ENCODE data around the gene GCK.

GCK gene

DNA sequence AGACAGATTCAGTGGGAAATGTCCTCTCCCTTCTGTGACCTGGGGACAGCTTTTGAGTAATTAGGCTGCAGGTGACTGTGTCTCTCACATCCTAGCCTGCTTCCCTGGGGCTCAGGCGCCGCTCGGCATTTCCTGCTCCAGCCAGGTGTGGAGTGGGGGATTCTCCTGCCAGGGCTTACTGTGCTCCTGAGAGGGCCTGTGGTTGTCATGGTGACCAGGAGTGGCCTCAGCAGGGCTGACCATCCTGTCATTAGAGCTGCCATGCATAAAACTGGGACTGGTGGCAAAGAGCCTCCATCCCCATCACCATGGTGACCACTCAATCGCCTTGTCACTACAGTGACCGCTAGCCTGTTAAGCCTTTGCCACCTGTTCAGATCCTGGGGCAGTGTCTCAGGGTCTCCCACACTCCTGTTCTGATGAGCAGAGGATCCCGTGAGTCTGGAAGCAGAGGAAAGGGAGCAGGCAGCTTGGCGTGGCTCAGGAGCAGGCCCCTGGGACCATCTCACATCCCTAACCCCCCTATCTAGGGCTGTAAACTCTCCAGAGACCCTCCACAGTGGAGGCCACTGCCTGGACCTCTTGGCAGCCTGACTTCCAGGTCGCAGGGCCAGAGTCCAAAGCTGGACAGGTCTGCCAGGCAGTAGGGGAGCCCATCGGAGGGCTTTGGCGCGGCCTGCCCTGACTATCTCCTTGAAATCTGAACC is at the start of gene GCK:
TSS of gene GCK (minus strand) at position 154 of the 707 bp plus-strand sequence. CDS start 486 bp downstream, outside the sequence.
- DNase-seq: no peak

DNA sequence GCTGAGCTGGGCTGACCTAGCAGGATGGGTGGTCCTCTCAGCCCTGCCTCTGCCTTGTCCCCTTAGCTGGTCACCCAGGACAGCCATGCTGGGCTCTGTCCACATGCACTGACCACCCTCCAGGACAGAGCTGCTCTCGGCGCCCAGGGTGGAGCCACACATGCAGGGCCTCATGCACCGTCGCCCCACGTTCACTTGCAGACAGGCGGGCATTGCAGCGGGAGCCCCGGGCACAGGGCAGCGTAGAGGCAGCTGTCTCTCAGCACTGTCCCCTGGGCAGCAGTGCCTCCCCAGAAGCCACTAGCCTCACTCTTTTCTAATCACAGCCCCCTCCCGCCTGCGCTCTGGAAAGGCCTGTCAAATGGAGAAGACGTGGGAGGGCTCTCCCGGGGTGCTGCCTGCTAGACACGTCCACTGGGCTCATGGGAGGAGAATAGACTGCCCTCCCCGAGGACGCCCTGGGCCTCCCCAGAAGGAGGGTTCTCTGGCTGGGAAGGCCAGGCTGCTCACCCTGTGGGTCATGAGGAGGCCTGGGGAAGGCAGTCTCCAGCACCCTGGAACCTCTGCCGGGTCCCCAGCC is 49.0 kb upstream of the GCK start:
- no peak for DNase-seq

DNA sequence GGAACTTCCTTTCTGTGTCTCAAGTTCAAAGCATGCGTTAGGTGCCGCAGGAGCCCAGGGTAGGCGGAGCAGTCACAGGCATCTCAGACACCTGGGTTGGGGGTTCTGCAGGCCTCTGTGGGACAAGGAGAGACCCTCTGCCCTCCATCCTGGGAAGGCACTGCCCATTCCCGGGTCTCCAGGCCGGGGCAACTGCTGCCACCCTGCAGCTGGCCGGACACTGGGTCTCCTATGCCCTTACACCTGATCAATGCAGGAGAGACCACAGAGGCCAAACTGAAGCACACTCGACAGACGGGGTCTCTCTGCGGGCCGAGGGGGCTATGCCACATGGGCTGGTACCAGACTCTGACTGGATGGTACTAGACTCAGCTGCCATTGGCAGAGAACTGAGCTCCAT is 48.5 kb upstream of the GCK start:
- DNase-seq: no peak

DNA sequence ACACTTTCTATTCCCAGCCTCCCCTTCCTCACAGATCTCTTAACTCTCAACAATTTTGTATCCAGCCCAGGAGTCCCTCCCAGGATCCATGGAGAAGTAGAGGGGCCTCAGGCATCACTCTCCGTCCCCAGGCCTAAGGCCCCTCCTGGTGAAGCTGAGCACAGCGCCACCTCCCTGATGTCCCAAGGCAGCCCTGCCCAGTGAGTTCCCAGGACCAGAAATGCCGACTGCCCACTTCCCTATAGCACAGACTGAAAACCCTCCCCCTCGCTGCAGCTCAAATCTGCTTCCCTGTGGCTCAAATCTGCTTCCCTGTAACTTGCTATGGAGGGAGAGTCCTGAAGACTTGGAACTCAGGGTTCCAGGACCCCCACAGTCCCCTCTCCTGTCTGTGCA is 47.1 kb upstream of the GCK start:
- DNase-seq: no peak

DNA sequence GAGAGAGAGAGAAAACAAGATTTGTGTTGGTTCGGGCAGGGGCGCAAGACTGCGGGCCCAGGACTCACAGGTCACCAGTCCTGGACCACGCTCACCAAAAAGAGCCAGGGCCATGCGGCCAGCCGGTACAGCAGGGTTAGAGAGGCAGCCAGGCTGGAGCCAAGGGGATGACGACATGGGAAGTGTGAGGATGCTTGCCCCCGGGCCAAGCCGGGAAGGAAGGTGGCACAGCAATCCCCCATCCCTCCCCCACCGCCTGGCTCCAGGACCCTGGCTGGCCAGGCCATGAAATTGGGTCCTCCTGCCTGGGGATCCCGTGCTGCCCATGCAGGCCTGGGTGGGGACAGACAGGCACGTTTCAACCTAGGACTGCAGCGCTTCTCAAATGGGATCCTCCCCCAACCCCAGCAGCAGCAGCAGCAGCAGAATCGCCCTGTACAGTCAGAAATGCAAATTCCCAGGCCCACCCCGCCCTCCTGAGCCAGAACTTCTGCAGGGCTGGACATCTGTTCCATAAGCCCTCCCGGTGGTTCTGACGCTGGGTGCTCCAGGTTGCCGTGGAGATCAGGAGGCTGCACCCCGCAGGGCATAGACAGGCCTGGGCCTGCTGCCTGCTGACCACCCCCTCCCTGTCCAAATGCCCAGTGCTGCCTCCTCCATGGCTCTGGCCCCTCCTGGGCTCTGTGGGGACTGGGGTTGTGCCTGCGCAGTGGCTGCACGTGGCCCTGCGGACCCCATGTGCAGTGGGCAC is 46.5 kb upstream of the GCK start:
- DNase-seq: no peak

DNA sequence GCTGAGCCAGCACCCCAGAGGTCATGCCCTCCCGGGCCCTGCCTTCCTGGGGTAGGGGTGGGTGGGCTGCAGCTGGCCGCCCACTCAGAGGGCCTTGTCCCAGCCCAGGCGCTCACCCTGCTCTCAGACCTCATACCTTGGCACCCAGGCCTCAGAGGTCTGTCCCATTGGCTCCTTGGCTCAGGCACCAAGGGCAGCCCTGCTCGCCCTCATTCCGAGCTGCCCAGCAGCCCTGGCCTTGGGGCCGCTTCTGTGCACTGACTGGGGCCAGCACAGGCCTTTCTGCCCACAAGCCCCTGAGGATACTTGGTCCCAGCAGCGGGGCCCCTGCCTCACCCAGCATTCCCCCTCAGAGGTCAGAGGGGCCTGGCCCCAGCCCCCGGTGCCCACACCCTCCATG is 45.8 kb upstream of the GCK start:
- DNase-seq: no peak

DNA sequence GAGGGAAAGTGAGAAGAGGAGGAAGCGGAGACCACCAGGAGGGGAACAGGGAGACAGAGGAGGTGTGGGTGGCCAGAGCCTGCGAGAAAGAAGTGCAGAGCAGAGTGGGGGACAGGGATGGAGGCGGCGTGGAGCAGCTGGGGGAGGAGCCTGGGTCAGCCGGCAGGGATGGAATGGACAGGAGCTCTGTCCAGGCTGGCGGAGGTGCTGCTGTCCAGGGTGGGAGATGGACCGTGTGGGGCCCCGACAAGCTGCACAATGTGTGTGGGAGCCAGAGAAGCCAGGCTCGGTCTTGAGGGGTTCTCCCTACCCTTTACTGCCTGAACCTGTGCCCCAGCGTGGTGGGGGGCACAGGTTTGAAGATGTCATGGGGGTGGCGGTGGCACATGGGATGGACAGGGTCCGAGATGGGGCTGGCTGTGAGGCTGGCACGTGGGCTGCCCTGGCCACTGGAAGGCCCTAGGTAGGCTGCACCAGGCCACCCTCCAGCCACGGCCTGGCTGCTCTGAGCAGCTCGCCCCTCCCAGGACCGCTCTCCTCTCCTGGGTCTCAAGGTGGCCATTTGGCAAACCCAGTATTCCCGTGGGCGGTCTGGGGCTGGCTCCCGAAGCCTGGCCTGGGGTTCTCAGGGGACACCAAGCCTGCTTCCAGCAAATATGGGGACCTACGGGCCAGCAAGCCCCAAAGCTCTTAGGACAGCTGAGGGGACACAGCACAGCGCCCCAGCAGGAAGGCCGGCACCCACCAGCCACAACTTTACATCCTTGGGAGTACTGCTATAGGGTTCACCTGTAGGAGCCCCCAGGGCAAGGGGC is 43.9 kb upstream of the GCK start:
- no peak for DNase-seq

DNA sequence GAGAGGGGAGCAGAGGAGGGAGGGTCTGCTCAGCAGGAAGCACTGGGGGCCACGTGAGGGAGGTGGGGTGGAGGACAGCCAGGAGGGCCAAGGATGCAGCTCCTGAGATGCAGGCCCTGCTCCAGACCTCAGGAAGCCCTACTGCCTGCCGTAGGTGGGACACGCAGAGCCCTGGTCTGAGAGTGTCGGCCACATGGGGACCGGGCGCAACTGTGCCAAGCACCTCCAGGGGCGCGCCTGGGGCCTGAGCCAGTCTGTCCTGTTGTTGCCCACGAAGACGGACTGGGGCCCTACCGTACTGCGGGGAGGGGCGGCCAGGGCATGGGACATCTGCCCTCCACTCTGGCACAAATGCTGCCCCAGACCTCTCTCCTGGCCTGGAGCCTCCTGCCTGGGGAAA is 43.2 kb upstream of the GCK start:
- no peak for DNase-seq

DNA sequence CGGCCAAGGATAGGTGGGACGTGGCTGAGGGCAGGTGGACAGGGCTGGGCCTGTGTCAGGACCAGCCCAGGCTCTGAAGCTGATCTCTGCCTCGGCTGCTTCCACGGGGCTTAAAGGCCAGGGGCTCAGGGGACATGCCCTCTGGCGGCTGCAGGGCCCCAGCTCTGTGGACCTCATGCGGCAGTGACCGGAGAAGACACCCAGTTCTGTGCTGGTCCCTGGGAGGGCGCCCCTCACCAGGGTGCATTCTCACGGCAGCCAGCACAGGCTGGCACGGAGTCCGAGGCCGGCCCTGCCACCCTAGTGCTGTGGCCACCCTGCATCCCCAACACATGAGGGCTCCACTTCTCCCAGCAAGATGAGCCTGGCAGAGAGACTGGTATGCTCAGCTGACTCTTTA is 41.8 kb upstream of the GCK start:
- no peak for DNase-seq

DNA sequence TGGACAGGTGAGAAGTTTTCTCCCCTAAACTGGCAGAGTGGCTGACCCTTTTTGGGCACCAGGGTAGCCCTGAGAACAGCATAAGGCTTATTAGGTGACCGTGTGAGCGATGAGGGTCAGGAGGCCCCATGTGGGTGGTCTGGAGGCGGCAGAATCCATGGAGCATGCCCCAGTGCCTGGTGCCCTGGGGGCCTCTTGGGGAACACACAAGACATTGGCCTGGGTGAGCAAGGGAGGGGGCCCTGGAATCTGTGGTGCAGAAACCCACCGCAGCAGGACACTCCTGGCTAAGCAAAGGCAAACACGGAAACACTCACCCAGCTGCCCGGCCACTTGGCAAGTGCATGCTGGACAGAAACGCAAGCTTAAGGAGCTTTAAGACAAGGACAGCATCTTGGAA is 41.0 kb upstream of the GCK start:
- no peak for DNase-seq

DNA sequence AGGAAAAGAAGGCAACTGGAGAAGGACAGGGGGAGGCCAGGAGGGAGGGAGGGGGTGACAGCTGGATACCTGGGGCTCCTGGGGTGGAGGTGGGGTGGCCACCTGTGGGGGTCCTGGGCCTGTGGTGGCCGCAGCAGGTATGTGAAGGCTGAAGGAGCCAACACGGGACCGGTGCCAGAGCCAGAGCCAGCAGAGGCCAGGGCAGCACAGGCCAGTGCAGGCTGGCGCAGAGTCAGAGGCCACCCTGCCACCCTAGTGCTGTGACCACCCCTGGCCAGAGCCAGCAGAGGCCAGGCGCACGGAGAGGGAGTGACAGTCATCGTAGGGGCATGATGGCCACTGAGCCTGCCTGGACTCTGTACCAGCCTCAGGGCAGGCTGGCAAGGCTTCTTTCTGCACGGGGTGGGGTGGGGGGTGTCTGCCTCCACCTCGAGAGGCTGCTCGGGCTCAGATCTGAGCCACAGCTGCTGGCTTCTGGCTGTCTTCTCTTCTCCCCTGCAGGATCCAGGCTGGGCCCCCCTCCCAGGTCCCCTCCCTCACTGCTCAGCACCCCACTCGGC is 40.4 kb upstream of the GCK start:
- no peak for DNase-seq

DNA sequence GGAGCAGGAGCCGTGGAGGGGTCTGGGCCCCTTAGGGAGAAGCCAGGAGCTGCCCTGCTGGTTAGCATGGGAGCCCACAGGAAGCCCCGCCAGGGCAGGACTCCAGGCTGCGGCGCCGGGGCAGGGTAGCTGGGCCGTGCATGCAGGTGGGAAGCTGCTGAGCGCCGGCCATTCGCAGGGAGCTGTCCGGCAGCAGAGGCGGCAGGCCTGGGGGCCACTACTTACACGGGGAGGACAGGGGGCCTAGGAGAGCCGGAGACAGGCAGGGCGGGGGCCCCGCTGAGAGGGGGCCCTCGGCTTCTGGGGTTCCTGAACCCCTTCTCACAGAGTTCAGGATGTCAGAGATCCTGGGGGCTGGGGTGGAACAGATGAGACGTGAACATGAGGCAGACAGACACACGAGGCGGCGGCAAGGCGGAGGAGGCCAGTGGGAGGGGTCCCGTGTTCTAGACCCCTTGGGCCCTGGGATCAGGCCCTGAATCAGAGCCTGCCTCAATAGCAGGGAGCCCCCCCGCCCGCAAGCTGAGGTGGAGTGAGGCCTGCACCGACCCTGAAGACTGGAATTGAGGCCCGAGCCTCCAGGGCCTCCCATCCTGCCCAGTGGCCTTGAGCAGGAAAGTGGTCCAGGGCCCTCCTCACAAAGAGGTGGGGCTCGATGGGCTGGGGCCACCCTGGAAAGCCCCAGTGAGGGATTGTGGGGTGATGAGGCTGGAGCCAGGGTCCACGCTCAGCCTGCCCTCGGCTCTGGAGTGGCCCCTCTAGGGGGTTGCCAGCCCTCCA is 39.5 kb upstream of the GCK start:
- no peak for DNase-seq

DNA sequence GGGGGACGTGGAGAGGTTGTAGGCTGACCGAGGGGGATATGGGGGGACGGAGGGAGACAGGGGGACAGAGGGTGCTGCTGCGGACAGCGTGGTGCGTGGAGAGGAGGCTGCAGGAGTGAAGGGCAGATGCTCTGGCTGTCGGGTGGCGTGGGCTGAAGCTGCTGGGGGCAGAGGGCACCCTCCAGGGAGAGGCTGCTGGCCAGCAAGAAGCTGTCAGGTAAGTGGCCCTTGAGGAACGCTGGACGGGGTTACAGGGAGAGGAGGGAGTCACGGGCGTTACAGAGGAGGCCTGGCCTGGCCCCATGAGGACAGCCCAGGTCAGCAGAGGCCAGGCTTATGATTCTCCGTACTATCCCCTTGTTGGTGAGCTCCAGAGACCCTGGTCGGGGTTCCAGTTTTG is 38.7 kb upstream of the GCK start:
- no peak for DNase-seq

DNA sequence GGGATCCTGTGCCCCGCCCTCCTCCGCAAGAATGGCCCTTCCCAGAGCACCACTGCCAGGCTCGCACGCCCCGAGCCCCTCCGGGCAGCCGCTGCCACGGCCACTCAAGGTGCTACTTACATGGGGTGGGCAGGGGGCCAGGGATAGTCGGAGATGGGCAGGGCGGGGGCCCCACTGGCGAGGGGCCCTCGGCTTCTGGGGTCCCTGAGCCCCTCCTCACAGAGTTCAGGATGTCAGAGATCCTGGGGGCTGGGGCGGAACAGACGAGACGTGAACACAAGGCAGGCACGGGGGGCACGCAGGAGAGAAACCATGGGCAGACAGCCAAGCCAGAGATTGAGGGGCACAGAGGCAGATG is 37.1 kb upstream of the GCK start:
- DNase-seq: no peak

DNA sequence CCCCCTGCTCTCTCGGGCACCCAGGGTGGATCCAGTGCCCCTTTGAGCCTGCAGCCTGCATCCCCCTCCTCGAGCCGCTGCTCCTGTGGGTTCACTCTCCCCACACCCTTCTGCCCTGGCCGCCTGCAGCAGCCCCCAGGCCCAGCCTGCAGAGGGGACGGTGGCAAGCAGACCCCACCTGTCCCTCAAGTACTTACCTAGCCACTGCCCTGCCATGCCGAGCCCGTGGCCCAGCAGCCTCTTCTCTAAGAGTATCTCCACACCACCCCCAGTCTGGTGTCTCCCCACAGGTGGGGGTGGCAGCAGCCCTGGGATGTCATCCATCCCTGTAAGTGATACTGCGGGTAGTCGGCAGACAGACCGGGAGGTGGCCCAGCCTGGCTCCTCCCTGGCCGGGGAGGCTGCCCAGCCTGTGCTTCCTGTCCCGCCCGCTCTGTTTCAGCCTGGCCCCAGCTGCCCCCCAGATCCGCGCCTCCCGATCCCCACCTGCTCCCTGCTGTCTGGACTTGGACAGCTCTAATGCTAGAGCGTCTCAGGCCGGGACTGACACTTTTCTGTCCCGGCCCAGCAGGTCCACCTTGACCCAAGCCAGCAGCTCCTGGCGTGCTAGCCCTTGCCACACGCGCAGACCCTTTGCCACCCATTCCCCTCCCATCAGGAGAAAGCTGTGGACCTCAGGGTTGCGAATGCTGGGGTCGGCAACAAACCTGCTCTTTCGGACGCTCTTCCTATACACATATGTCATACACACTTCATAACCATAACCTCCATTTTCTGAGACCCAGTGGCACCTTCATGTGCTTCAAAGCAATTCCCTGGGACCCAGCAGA is 36.5 kb upstream of the GCK start:
- DNase-seq: peak; percentile 26

DNA sequence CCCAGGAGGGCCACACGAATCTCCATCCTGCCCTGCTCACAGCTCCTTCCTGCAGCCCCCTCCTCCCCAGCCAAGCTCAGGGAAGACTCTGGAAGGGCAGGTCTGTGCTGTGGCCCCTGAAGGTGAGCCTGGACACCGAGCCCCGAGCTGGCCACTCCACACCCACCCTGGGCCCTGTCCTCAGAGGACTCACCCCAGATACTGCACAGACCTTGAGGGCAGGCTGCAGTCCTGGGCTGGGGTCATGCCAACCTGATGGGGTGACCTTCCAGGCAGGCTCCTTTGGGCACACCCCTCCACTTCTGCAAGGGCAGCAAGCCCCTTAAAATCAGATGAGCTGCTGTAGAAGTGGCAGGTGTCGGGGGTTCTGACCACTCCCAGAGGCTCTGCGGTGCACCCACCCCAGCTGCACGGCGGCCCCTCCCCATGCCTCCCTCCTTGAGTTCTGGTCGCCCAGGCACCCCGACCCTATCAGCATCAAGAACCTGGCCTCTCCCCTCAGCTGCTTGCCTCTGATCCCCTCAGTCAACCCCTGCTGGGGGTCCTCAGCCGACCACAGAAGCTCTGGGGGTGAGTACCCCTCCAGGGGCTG is 35.8 kb upstream of the GCK start:
- DNase-seq: no peak

DNA sequence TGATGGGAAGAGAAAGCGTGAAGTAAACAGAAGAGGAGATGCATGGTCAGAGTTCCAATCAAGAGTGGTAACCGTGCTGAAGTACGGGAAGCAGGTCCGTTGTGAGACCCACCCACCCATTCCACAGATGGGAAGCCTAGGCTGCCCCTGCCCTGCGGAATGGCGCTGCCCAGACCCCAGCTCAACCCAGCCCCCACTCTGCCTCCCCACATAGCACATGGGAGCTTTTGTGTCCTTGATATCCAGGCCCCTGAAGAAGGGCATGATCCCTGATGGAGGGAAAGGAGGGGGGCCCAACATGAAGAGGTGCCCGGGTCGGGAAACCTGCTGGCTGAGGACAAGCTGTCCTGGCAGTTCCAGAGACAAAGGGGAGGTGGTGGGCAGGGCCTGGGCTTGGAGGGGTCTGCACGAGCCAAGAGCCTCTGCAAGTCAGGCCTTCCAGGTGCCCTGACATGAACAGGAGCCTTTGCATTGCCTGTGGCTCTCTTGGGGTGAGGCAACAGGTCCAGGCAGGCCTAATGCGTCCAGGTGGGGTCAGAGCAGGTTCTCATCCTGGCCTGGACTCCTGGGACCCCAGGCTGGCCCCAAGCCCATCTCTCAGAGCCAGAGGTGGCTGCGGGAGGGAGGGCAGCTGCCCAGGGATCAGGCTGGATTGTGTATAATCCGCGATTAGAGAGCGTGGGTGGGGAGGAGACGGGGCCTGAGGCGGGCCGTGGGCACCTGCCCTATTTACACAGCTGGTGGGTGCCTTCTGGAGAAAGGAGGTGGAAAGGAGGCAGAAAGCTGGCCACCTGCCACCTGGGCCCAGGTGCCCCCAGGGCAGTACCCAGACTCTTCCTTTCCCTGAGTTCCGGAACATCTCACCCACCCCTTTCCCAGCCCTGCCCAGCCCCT is 35.1 kb upstream of the GCK start:
- DNase-seq: no peak

DNA sequence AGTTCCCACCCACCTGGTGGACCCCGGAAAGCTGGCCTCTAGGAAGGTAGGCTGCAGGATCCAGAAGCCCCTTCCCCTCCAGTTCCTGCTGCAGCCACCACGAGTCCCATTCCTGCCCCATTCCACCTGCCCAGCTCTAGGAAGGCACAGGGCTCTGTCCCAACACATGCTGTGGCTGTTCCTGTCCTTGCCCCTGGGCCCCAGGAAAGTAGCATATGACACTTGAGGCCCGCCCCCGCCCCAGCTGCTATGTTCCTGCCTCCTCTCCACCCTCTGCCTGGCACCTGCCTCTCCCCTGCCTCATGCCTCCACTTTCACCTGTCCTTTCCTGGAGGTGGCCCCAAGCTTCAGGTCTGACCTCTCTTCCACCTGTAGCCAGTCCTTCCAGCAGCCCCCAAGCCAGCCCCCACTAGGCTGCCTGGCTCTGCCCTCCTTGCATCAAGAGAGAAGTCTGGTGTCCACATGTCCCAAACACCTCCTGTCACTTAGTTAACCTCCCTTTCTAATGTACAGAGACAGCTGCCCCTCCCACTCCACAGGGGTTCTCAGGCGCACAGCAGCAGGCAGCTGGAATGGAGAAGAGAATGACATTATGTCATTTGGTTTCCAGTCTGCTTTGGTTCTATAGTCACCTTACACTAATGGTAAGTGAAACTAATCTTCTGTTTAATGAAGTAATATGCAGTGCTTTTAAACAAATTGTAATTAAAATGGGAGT is 34.3 kb upstream of the GCK start:
- peak; percentile 25 for DNase-seq

DNA sequence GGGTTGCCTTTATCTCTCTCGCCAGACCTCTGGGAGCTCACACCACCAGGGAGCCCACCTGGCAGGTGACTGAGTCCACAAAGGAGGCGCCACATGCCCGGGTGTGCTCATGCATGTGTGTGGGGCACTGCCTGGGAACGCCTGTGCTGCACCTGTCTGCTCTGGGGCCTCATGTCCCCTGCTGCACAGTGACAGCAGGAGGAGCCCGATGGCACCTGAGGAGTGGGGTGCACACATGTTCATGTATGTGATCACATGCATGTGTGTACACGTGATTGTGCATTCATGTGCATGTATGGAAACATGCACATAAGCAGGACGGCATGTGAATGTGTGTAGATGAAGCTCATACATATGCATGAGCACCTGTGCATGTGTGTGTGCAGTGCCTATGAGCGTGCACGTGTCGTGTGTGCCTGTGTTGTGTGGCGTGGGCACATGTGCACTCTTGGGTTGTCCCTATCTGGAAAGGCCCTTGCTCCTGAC is 33.6 kb upstream of the GCK start:
- no peak for DNase-seq

Data from NCI-H2107 (cell line).